ENCODE measurements around the gene CAMK1G.

CAMK1G gene

GRCh38 chr1:209630383-209631225 lies 47.1 kb downstream of the CAMK1G start:
- no peak for TF ChIP-seq ZFP30 (CRISPR knock-in tag; IDR thresholded peaks at IDR 0.05)
- no peak for TF ChIP-seq ZNF8 (CRISPR knock-in tag; IDR thresholded peaks at IDR 0.05)
- TF ChIP-seq PATZ1 (CRISPR knock-in tag; IDR thresholded peaks at IDR 0.05; ENCODE audit: borderline replicate concordance) = no peak
- no peak for TF ChIP-seq GLIS3 (CRISPR knock-in tag; IDR thresholded peaks at IDR 0.05)
- no peak for TF ChIP-seq OSR1 (CRISPR knock-in tag; IDR thresholded peaks at IDR 0.05)
- TF ChIP-seq CSRNP3 (CRISPR knock-in tag; IDR thresholded peaks at IDR 0.05) = no peak
- no peak for TF ChIP-seq BACH2 (CRISPR knock-in tag; IDR thresholded peaks at IDR 0.05; ENCODE audit: borderline replicate concordance)
- TF ChIP-seq SNAI2 (CRISPR knock-in tag; IDR thresholded peaks at IDR 0.05) = no peak
- no peak for TF ChIP-seq TOX (CRISPR knock-in tag; IDR thresholded peaks at IDR 0.05; ENCODE audit: borderline replicate concordance)
- no peak for TF ChIP-seq ARNTL (CRISPR knock-in tag; IDR thresholded peaks at IDR 0.05; ENCODE audit: borderline replicate concordance, low read depth)
- no peak for TF ChIP-seq TCF4 (CRISPR knock-in tag; IDR thresholded peaks at IDR 0.05; ENCODE audit: borderline replicate concordance)
- TF ChIP-seq ZFP3 (CRISPR knock-in tag; IDR thresholded peaks at IDR 0.05) = no peak
- TF ChIP-seq ESRRG (CRISPR knock-in tag; IDR thresholded peaks at IDR 0.05) = no peak
- TF ChIP-seq ZNF565 (CRISPR knock-in tag; conservative IDR thresholded peaks at IDR 0.05; ENCODE audit: low read depth) = no peak
- no peak for TF ChIP-seq ZC3H10 (CRISPR knock-in tag; IDR thresholded peaks at IDR 0.05)
- TF ChIP-seq RARB (CRISPR knock-in tag; IDR thresholded peaks at IDR 0.05) = no peak
- TF ChIP-seq CREB5 (CRISPR knock-in tag; IDR thresholded peaks at IDR 0.05; ENCODE audit: low read depth) = no peak
- no peak for TF ChIP-seq CSDC2 (CRISPR knock-in tag; IDR thresholded peaks at IDR 0.05)
- ATAC-seq = no peak

- peak; percentile 74 for ATAC-seq
- no peak for TF ChIP-seq ARNTL (CRISPR knock-in tag; IDR thresholded peaks at IDR 0.05; ENCODE audit: borderline replicate concordance, low read depth)
- no peak for TF ChIP-seq ZNF8 (CRISPR knock-in tag; IDR thresholded peaks at IDR 0.05)
- no peak for TF ChIP-seq BACH2 (CRISPR knock-in tag; IDR thresholded peaks at IDR 0.05; ENCODE audit: borderline replicate concordance)
- no peak for TF ChIP-seq OSR1 (CRISPR knock-in tag; IDR thresholded peaks at IDR 0.05)
- no peak for TF ChIP-seq PPARA (CRISPR knock-in tag; IDR thresholded peaks at IDR 0.05; ENCODE audit: borderline replicate concordance)
- no peak for TF ChIP-seq TSHZ2 (CRISPR knock-in tag; IDR thresholded peaks at IDR 0.05)
- no peak for TF ChIP-seq PATZ1 (CRISPR knock-in tag; IDR thresholded peaks at IDR 0.05; ENCODE audit: borderline replicate concordance)
- no peak for TF ChIP-seq ZNF70 (CRISPR knock-in tag; IDR thresholded peaks at IDR 0.05)
- TF ChIP-seq SNAI2 (CRISPR knock-in tag; IDR thresholded peaks at IDR 0.05) = no peak
- TF ChIP-seq ZFP30 (CRISPR knock-in tag; IDR thresholded peaks at IDR 0.05) = no peak
Observed at GRCh38 chr1:209633335-209633997, 50.0 kb downstream of the CAMK1G start.

Data from SK-N-SH treated with all-trans-retinoic acid at 6 μM for 48 hours (cell line).